Dermis microvascular lymphatic vessel endothelial cell (primary cell): ENCODE measurements around the gene RIMBP3C. TPM values are rescaled to one million over a fixed set of nuclear protein-coding genes. Genes with fewer than 3 reads are reported as not detected.
A peak's percentile ranks its signal among the peaks of the same experiment; 100 is the strongest.
"Not testable (repeated sequence)": the region's sequence is repeated elsewhere in the genome, so short reads cannot be mapped to it uniquely, and the experiment has no call there.

ENCODE experiments used
- DNase-seq, 2 donors: peaks; one replicate each; pipeline versions ENCODE4 v3.0.0 to v3.0.0-alpha.2; 2010; ENCODE audit warnings: low read depth in 2 of 2
- total RNA-seq: library from RNA; depleted of rRNA; stranded (reverse); fragments of >200 nt; gene quantifications from 2 replicates; pipeline ENCODE4 v1.2.1, GENCODE V29; 2014

The RIMBP3C gene, protein sequence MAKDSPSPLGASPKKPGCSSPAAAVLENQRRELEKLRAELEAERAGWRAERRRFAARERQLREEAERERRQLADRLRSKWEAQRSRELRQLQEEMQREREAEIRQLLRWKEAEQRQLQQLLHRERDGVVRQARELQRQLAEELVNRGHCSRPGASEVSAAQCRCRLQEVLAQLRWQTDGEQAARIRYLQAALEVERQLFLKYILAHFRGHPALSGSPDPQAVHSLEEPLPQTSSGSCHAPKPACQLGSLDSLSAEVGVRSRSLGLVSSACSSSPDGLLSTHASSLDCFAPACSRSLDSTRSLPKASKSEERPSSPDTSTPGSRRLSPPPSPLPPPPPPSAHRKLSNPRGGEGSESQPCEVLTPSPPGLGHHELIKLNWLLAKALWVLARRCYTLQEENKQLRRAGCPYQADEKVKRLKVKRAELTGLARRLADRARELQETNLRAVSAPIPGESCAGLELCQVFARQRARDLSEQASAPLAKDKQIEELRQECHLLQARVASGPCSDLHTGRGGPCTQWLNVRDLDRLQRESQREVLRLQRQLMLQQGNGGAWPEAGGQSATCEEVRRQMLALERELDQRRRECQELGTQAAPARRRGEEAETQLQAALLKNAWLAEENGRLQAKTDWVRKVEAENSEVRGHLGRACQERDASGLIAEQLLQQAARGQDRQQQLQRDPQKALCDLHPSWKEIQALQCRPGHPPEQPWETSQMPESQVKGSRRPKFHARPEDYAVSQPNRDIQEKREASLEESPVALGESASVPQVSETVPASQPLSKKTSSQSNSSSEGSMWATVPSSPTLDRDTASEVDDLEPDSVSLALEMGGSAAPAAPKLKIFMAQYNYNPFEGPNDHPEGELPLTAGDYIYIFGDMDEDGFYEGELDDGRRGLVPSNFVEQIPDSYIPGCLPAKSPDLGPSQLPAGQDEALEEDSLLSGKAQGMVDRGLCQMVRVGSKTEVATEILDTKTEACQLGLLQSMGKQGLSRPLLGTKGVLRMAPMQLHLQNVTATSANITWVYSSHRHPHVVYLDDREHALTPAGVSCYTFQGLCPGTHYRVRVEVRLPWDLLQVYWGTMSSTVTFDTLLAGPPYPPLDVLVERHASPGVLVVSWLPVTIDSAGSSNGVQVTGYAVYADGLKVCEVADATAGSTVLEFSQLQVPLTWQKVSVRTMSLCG (N-terminal part only)
- under 0.01 and 0.13 TPM in 2 replicates for total RNA-seq

- not testable (repeated sequence) for DNase-seq
These were observed at the start of gene RIMBP3C for GRCh38 chr22:21551361-21551760. TSS of gene RIMBP3C (minus strand) at chr22:21551461. CDS start at chr22:21550976, 485 bp downstream.

DNA sequence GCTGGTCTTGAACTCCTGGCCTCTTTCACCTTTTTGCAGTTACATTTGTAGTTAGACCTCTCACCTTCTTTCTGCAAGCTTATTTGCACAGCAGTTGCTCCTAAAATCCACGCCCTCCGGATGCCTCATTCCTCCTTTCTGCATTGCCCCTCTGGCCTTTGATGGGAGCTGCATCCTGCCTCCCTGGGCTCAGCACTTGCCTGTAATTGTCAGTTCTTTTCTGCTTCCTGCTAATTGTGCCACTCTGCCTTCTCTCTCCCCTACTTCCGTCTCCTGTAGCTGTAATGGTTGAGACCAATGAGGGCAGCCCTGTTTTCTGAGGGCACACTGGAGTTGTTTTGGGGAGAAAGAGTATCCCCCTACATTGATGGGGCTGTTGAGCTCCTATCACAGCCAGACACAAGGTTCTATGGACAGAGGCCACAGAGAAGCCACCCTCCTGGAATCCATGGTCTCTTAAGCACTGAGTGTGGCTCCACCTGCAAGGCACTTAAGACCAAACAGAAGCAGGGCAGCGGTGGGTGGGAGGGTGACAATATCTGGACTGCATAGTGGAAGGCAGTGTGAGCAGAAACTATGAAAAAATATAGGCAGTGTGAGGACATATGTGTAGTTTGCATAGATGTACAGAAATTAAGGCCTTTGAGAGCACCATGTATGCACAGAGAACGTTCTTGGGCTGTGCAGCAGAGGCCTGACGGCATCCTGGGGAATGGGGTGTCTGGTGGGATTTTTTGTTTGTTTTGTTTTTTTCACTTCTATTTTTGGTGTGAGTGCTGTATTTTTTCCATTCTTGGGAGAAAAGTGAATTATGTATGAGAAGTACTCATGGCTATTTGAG, 48.0 kb upstream of the RIMBP3C start:
- peak; percentile 24 to 34 for DNase-seq

DNA sequence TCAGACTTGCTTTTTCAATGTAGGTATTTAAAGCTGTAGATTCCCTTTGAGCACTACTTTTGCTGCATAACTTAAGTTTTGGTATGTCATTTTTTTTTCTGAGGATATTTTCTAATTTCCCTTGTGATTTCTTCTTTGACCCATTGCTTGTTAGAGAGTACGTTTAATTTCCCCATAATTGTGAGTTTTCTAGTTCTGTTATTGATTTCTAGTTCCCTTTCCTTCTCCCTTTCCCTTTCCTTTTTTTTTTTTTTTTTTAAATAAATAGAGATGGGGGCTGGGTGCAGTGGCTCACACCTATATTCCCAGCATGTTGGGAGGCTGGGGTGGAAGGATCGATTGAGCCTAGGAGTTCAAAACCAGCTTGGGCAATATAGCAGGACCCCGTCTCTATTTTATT, 47.0 kb upstream of the RIMBP3C start:
- no peak for DNase-seq

GRCh38 chr22:21596356-21597135, 45.3 kb upstream of the RIMBP3C start:
- DNase-seq = not testable (repeated sequence)

GRCh38 chr22:21594865-21595452, 43.7 kb upstream of the RIMBP3C start:
- no peak for DNase-seq

- no peak for DNase-seq
These were observed 42.4 kb upstream of the RIMBP3C start for GRCh38 chr22:21593406-21594232.

GRCh38 chr22:21592422-21592821, 41.2 kb upstream of the RIMBP3C start:
- DNase-seq = no peak

DNA sequence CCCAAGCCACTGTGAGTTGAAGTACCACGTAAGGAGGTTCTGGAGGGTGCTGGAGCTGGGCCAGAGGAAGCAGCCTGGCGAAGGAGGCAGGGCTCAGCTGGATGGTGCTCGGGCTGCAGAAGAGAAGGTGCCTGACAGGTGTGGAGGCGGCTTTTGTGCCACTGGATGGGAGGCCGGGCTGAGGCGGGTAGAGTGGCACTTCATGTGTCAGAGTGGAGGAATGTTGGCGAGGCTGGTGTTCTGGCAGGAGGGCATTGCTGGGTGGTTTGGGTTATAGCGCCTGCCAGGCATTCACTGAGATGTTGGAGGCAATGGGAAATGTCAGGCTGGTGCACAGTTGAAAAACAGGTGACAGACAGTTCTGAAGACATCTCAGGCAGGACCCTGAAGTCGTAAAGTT, 40.4 kb upstream of the RIMBP3C start:
- DNase-seq = no peak

GRCh38 chr22:21590809-21591641, 39.8 kb upstream of the RIMBP3C start:
- no peak for DNase-seq

- DNase-seq = no peak
These were observed 38.1 kb upstream of the RIMBP3C start for GRCh38 chr22:21589396-21589795.

DNA sequence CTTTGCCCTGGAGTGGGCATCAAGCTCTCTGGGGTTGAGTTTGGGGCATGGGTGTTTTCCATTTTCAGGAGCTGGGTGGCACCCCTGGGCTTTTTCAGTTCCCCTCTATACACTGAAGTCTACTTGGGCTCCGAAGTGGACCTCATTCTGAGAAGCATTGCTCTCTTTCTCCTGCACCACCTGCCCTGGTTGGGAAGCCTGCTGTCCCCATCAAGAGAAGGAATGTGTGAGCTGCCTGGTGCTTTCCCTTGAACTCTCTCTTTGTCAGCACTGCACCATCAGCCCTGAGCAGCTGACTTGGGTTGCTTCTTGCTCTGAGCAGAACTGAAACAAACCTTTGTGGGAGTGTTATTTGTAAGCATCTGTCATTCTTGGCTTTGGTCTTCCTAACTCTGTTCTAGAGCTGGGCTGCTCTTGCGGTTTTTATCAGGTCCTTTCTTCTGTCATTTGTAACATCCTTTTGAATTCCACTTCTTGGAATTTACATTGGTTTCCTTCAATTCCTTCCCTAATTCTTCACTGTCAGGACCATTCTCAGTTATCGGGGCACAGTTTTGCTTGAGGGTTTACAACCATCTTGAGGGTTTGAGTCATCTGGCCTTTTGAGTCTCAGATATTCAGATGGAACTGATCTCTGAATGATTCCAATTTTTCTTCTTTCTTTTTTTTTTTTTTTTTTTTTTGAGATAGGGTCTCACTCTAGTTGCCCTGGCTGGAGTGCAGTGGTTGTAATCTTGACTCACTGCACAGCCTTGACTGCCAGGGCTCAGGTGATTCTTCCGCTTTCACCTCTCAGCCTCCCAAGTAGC, 36.7 kb upstream of the RIMBP3C start:
- DNase-seq = no peak

- DNase-seq = no peak
These were observed 34.1 kb upstream of the RIMBP3C start for GRCh38 chr22:21585389-21585788.

DNA sequence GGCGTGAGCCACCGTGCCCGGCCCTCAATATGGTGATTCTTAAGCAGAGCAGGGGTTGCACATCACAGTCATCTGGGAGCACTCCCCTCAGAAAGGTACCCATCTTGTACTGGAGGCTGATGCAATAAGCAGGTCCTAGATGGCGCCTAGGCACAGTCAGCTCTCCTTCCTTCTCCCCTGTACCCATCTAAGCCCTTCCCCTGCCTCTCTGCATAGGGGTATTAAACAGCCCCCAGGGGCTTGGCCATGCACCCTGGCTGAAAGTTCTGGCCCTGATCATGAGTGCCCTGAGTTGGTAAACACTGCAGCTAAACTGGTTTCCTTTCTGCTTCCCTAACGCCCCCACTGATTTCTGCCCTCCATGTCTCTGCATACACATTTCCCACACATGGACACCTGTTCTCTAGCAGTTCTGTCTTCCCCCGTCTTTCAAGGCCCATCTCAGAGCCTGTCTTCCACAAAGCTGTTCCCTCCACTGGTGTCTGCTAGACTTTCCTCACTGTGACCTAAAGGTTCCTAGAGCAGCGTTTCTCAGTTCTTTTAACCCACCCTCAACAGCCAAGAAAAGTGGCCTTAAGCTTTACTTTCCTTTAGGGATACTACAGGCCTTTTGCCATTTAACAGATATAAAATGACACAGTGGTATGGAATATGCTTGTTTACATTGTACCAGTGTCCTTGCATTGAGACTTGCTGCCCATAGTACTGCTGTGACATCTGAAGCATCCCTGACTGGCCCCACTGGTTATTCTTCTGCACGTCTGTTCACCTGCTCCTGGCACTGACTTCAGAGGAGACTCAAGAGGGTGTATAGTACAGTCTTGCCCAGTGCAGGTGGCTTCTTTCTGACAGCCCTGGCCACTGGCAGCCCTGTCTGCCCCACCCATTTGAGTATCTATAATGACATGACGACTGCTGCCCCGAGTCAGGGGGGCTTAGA, 31.8 kb upstream of the RIMBP3C start:
- DNase-seq = no peak

GRCh38 chr22:21581009-21581713, 29.9 kb upstream of the RIMBP3C start:
- not testable (repeated sequence) for DNase-seq

DNA sequence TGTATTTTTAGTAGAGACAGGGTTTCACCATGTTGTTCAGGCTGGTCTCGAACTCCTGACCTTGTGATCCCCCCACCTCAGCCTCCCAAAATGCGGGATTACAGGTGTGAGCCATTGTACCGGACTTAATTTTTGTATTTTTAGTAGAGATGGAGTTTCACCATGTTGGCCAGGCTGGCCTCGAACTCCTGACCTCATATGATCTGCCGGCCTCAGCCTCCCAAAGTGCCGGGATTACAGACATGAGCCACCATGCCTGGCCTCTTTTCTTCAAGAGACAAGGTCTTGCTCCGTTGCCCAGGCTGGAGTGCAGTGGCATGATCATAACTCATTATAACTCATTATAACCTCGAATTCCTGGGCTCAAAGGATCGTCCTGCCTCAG, 29.4 kb upstream of the RIMBP3C start:
- not testable (repeated sequence) for DNase-seq
